Activated T-helper 17 cell treated with anti-CD3 and anti-CD28 coated beads, Interleukin-2, amount 50 U/mL, for 72 hours (primary cell): Measurements from ENCODE around the gene EVC2. TPM values are rescaled to one million over a fixed set of nuclear protein-coding genes. Genes with fewer than 3 reads are reported as not detected.

Experiments used
- ATAC-seq: fragments of 150-1000 bp; cut with Tn5 transposase; replicated peaks from 2 replicates; pipeline ENCODE4 v1.10.0; 2021; ENCODE audit warnings: mild to moderate bottlenecking, moderate library complexity
- H3K27ac Mint-ChIP-seq: one replicate; pipeline ENCODE4 v1.8.0; 2022; ENCODE audit warnings: mixed read lengths
- H3K27me3 Mint-ChIP-seq: one replicate; pipeline ENCODE4 v1.8.0; 2022; ENCODE audit warnings: mixed read lengths
- H3K36me3 Mint-ChIP-seq: one replicate; pipeline ENCODE4 v1.8.0; 2022; ENCODE audit warnings: low read depth, mild to moderate bottlenecking, mixed read lengths
- H3K4me1 Mint-ChIP-seq: one replicate; pipeline ENCODE4 v1.8.0; 2022; ENCODE audit warnings: mixed read lengths
- H3K4me3 Mint-ChIP-seq: one replicate; pipeline ENCODE4 v1.8.0; 2022; ENCODE audit warnings: mild to moderate bottlenecking, mixed read lengths
- H3K9me3 Mint-ChIP-seq: one replicate; pipeline ENCODE4 v1.8.0; 2022; ENCODE audit warnings: mixed read lengths
- total RNA-seq, 2 donors: library from RNA; stranded (reverse); gene quantifications; one replicate each; pipeline ENCODE4 v1.2.3, GENCODE V29; 2022

The EVC2 gene
- total RNA-seq, 2 donors from 2014 or later, result 4.0 to 6.2 TPM

DNA sequence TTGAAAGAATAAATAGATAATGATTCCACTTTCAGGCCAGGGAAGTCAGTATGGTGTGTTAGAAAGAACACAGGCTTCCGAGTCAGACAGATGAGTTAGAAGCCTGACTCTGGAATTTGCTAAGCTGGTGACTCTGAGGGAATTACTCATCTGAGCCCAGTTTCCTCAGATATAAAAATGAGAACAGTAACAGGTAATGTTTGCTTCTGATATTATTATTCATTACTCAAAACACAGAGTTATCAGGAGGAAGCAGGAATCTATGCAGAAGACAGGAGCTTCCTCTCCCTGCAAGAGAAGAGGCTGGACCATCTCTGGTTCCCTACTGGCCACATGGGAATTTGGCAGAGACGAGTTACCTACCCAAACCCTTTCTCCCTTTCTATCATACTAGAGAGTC lies 163.1 kb downstream of the EVC2 start:
- no peak for ATAC-seq
- Mint-ChIP-seq H3K4me3 (no peak overlapping the region), H3K27me3 (no peaks in the 10 kb centered on the region), H3K9me3 (peaks cover 7% of the 10 kb centered on the region), H3K36me3 (peaks cover 4% of the 10 kb centered on the region), H3K4me1 (no peaks in the 10 kb centered on the region), H3K27ac (no peak overlapping the region)

DNA sequence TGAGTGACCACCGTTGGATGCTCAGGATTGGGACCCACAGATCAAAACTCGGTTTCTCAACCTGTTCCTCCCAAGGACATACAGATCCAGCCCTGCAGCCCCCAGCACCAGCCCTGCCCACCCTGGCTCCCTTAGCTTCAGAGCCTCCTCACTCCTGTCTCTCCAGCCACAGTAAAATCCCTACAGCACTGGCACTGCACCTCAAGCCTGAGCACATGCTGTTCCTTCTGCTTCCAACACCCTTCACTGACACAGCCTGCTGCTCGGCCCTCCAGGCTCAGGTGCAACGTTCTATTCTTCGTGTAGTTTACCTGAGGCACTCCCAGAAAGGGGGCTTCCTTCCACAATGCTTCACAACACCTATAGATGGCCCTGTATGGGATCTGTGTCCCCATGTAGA lies 163.6 kb downstream of the EVC2 start:
- ATAC-seq, result no peak
- Mint-ChIP-seq H3K27ac (no peak overlapping the region), H3K27me3 (no peaks in the 10 kb centered on the region), H3K36me3 (no peaks in the 10 kb centered on the region), H3K4me3 (no peak overlapping the region), H3K4me1 (no peaks in the 10 kb centered on the region), H3K9me3 (peaks cover 2% of the 10 kb centered on the region)

DNA sequence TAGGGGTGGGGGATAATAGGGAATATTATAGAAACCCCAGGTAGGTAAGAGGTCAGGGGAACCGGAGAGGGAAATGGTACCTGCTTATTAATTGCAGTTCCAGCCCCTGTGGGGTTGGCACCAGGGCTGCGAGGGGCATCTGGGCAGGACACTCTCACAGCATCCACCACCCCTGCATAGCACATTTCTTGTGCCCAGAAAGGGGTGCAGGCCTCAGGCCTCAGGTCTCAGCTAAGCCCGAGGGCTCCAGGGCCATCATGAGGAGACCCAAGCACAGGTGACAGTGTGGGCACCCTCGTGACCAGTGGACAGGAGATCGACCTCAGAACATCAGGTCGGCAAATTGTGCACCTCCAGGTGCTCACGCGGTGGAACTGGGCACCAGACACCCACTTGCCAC lies 164.7 kb downstream of the EVC2 start:
- H3K4me1 Mint-ChIP-seq, result no peaks in the 10 kb centered on the region

DNA sequence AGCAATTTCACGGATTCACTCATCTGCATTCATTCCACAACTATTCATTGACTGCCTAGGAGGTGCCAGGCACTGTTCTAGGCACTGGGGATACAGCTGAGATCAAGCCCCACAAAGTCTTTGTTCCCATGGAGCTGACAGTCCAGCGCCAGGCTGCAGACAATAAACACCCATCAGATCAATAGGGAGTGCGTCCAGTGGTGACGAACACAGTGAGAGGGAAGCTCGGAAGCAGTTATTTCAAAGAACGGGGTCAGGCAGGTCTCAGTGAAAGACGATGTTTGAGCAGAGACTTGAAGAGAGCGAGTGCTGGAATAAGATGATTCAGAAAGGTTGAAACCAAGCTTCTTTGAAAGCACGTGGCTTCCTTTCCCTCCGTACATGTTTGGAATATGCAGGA lies 167.2 kb downstream of the EVC2 start:
- H3K4me3 Mint-ChIP-seq, result no peak overlapping the region
- no peak for ATAC-seq
- H3K4me1 Mint-ChIP-seq, result no peaks in the 10 kb centered on the region
- no peak overlapping the region for H3K27ac Mint-ChIP-seq
- H3K27me3 Mint-ChIP-seq, result no peaks in the 10 kb centered on the region
- no peaks in the 10 kb centered on the region for H3K9me3 Mint-ChIP-seq
- no peaks in the 10 kb centered on the region for H3K36me3 Mint-ChIP-seq

More for the DNA sequence above, 164.7 kb downstream of the EVC2 start:
- H3K4me3 Mint-ChIP-seq, result no peak overlapping the region
- H3K27ac Mint-ChIP-seq, result no peak overlapping the region
- H3K9me3 Mint-ChIP-seq, result no peaks in the 10 kb centered on the region
- no peaks in the 10 kb centered on the region for H3K36me3 Mint-ChIP-seq
- no peak for ATAC-seq
- no peaks in the 10 kb centered on the region for H3K27me3 Mint-ChIP-seq

GRCh38 chr4:5539584-5539983 lies 168.8 kb downstream of the EVC2 start:
- Mint-ChIP-seq H3K9me3 (peaks cover 8% of the 10 kb centered on the region), H3K27ac (no peak overlapping the region), H3K36me3 (no peaks in the 10 kb centered on the region), H3K27me3 (no peaks in the 10 kb centered on the region), H3K4me3 (no peak overlapping the region), H3K4me1 (no peaks in the 10 kb centered on the region)
- no peak for ATAC-seq

DNA sequence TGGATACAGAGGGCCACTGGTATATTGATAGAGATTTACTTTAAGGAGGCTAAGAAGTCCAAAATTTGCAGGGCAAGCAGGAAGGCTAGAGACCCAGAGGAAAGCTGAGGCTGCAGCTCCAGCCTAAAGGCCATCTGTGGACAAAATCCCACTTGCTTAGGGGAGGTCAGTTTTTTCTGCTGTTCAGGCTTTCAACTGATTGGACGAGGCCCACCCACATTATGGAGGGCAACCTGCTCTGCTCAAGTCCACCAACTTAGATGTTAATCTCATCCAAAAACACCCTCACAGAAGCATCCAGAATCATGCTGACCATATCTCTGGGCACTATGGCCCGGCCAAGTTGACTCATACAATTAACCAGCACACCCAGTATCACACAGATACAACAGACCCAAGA lies 176.3 kb downstream of the EVC2 start:
- Mint-ChIP-seq H3K9me3 (peaks cover 16% of the 10 kb centered on the region), H3K4me3 (no peak overlapping the region), H3K27me3 (no peaks in the 10 kb centered on the region), H3K4me1 (no peaks in the 10 kb centered on the region), H3K27ac (no peak overlapping the region), H3K36me3 (peaks cover 9% of the 10 kb centered on the region)
- ATAC-seq, result no peak

DNA sequence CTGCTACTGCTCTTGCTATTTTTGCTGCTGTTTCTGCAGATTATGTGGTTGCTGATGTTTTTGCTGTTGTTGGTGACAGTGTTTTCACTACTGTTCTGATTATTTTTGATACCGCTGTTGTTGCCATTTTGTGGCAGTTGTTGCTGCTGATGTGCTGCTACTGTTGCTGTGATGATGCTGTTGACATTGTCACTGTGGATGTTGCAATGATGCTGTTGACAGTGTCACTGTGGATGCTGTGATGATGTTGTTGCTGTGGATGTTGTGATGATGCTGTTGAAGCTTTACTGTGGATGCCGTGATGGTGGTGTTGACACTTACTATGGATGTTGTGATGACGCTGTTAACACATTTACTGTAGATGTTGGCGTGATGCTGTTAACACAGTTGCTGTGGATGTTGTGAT lies 180.3 kb downstream of the EVC2 start:
- no peaks in the 10 kb centered on the region for H3K27me3 Mint-ChIP-seq
- H3K9me3 Mint-ChIP-seq, result no peaks in the 10 kb centered on the region
- no peak overlapping the region for H3K27ac Mint-ChIP-seq
- no peak overlapping the region for H3K4me3 Mint-ChIP-seq
- H3K36me3 Mint-ChIP-seq, result no peaks in the 10 kb centered on the region
- ATAC-seq, result no peak
- no peaks in the 10 kb centered on the region for H3K4me1 Mint-ChIP-seq

DNA sequence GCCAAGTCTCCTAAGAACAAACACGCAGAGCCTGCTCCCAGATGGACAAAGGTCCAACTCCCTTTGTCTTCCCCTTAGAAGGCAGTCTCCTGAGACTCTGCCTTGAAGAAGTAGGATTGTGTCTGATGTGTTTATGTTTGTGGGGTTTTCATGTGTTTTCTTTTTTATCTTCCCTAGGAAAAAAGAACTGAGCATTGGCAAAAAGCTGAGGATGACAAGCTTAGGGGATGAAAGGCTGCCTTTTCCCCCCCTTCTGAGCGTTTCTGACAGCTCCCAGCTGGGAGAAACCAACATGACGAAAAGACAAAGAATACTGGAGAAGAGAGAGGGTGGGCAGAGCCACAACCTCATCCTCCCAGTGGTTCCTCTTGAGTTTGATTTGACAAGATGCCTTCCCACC lies 181.1 kb downstream of the EVC2 start:
- Mint-ChIP-seq H3K27me3 (no peaks in the 10 kb centered on the region), H3K27ac (no peak overlapping the region), H3K4me1 (no peaks in the 10 kb centered on the region), H3K9me3 (no peaks in the 10 kb centered on the region), H3K4me3 (no peak overlapping the region), H3K36me3 (no peaks in the 10 kb centered on the region)
- ATAC-seq, result no peak

GRCh38 chr4:5526080-5526846 lies 182.1 kb downstream of the EVC2 start:
- Mint-ChIP-seq H3K4me3 (no peak overlapping the region), H3K27ac (no peak overlapping the region), H3K4me1 (no peaks in the 10 kb centered on the region)

GRCh38 chr4:5524446-5525299 lies 183.7 kb downstream of the EVC2 start:
- Mint-ChIP-seq H3K27me3 (no peaks in the 10 kb centered on the region), H3K4me1 (no peaks in the 10 kb centered on the region), H3K9me3 (peaks cover 6% of the 10 kb centered on the region), H3K36me3 (no peaks in the 10 kb centered on the region), H3K4me3 (no peak overlapping the region), H3K27ac (no peak overlapping the region)
- no peak for ATAC-seq

More at GRCh38 chr4:5526080-5526846, 182.1 kb downstream of the EVC2 start:
- H3K36me3 Mint-ChIP-seq, result no peaks in the 10 kb centered on the region
- no peak for ATAC-seq
- no peaks in the 10 kb centered on the region for H3K27me3 Mint-ChIP-seq
- peaks cover 3% of the 10 kb centered on the region for H3K9me3 Mint-ChIP-seq

DNA sequence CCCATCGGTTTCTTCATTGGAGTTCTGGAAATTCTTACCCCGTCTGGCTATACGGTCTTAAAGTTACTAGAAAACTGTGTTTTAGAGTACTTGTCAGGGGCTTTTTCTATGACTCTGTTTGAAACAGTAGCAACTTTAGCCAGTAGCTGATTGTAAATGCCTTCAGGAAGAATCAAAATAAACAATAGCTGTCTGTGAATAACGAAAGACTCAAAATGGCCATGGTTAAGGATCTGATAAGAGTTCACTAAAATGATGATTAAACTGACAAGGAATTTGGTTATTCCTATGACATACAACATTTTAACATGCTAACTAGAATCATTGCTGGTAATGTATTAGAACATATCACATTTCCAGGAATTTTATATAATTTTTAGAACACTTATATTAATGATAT lies 191.0 kb downstream of the EVC2 start:
- H3K4me1 Mint-ChIP-seq, result no peaks in the 10 kb centered on the region

DNA sequence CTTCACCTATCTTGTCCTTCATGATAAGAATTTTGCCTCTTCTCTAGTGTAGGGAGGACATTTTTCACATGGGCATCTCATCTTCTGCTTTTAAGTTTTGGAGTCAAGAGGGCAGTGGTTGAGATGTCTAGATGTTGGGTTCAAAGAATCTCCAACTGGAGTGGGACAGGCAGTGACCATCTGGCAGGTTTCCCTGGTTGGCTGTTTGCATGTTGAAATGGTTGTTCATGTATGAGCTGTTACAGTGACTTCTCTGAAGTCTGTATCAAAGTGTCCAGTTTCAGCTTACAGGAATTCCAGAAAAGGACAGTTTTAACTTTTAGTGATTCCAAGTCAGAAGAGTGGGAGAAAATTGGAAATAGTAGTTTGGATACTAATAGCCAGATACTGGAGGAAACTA lies 192.7 kb downstream of the EVC2 start:
- Mint-ChIP-seq H3K9me3 (no peaks in the 10 kb centered on the region), H3K4me1 (no peaks in the 10 kb centered on the region), H3K36me3 (no peaks in the 10 kb centered on the region), H3K27ac (no peak overlapping the region), H3K4me3 (no peak overlapping the region), H3K27me3 (no peaks in the 10 kb centered on the region)
- no peak for ATAC-seq

More for the DNA sequence above, 191.0 kb downstream of the EVC2 start:
- Mint-ChIP-seq H3K36me3 (no peaks in the 10 kb centered on the region), H3K9me3 (peaks cover 6% of the 10 kb centered on the region), H3K4me3 (no peak overlapping the region), H3K27me3 (no peaks in the 10 kb centered on the region), H3K27ac (no peak overlapping the region)
- no peak for ATAC-seq
